Heart left ventricle (tissue), 13 donors: ENCODE measurements around the gene RASSF5.

Source experiments
- CTCF ChIP-seq, 12 donors: fragments of 200-600 bp; sonication (generic) in 4 of 12; IDR thresholded peaks; one replicate each; pipeline versions ENCODE4 v1.5.0 to v1.8.0; 2018 to 2022; ENCODE audit warnings: antibody characterized with exemption in 12 of 12, mild to moderate bottlenecking in 5 of 12
- POLR2A ChIP-seq, 2 donors: fragments of 450-650 bp; IDR thresholded peaks; one replicate each; pipeline ENCODE4 v1.6.1; 2017; ENCODE audit warnings: antibody characterized with exemption in 2 of 2, mild to moderate bottlenecking in 2 of 2, moderate library complexity in 2 of 2
- donor health status: ischemic (EF 13 %, LVEDD 7.1; RV severe dilation, severe dysfunction).
- donor health status: DM: no; HTN: yes; CAD: no.
- donor health status: DM: no; HTN: no; CAD: no.
- donor health status: ischemic (EF 25% LVEDD 6.9; RV normal size, moderate dysfunction).
- donor health status: ischemic (EF 25% LVEDD 5.7; RV mildly dilated, moderate dysfunction).
- donor health status: ischemic (EF 35%, LVEDD 5.7; RV mildly dilated, moderate dysfunction).
- donor health status: nonischemic (EF 11% LVEDD 7.7; RV severe dilation, severe dysfunction).
- donor health status: DM: yes; HTN: yes; CAD: no.
- donor health status: PGD.
- donor health status: ischemic (EF 29% LVEDD 5.4; RV normal size, mild dysfunction).
- donor health status: nonischemic (EF 23%, LVEDD 6.1; RV moderate dilation, normal function).

GRCh38 chr1:206508130-206508889, 979 bp downstream of the RASSF5 start:
- no peak for TF ChIP-seq CTCF (IDR thresholded peaks at IDR 0.05)
- TF ChIP-seq POLR2A (IDR thresholded peaks at IDR 0.05): no peak
